Measurements from ENCODE around the gene HAGHL.
"Not testable (repeated sequence)": the region's sequence is repeated elsewhere in the genome, so short reads cannot be mapped to it uniquely, and the experiment has no call there.

HAGHL gene

DNA sequence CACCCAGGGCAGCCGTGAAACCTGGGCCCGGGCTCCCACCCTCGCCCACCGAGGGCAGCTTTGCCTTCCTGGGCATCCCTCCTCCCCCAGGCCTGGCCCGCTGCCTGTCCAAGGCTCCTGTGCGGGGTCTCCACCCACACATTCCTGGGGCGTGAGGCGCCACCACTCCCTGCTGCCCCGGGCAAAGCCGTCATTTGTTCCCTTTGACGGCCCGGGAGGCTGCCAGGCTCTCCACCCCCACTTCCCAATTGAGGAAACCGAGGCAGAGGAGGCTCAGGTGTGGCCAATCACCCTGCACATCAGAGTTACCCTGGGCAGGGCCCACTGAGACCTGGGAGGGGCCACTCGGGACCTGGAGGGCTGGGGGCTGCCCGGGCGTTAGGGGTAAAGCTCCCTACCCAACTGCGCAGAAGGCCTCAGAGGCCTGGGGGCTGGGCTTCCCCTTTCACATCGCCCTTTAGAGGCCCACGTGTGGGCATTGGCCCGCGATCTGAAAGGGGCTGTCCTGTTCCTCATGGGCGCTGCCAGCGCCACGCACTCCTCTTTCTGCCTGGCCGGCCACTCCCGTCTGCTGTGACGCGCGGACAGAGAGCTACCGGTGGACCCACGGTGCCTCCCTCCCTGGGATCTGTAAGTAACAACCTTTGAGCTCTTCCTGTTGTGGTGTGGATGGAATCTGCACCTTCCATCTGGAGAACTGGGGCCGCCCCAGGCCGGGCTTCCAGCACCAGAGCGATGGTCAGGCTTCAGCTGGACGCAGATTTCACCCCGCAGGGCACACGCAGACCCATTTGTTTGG, 33.8 kb downstream of the HAGHL start, which contains the start of gene MSLN:
Gene MSLN, plus strand, starts transcription at position 190 of the 799 bp plus-strand sequence. CDS start 1,947 bp downstream, outside the sequence.
- DNase-seq, result no peak

DNA sequence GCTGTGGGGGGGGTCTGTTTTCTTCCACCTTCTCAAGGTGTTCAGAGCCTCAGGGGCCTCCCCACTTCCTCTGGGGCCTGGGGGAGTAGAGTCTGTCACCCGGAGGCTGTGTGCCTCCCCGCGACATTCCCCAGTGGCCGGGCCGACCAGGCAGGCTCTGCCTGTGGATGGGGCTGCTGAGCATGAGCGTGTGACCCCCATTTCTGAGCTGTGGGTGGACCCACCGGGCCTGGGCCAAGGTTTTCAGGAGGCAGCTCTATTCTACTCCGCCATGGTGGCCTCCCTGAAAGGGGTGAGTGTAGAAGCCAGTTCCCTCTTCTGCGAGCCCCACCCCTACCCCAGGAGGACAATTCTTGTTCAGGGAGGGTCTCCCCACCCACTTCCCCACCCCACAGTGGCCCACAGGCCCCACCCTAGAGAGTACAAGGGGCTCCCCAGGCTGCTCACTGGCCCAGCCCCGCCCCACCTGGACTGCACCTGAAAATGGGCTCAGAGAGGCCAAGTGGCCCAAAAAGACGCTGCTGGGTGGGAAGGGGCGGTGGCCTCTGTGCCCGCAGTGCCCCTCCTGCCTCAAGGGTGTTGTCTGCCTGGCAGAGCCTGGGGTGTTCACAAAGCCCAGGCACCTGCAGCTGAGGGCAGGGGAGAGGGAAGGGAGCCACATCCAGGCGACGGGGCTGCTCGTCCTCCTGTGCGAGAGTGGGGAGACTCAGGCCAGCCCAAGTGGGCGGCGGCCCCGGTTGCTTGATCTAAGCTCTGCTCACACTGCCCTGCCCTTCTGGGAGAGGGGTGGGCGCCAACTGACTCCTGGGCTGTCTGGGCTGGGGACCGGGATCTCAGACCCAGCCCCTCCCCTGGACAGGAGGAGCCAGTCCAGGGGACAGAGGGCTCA, 35.0 kb downstream of the HAGHL start:
- DNase-seq, result no peak

DNA sequence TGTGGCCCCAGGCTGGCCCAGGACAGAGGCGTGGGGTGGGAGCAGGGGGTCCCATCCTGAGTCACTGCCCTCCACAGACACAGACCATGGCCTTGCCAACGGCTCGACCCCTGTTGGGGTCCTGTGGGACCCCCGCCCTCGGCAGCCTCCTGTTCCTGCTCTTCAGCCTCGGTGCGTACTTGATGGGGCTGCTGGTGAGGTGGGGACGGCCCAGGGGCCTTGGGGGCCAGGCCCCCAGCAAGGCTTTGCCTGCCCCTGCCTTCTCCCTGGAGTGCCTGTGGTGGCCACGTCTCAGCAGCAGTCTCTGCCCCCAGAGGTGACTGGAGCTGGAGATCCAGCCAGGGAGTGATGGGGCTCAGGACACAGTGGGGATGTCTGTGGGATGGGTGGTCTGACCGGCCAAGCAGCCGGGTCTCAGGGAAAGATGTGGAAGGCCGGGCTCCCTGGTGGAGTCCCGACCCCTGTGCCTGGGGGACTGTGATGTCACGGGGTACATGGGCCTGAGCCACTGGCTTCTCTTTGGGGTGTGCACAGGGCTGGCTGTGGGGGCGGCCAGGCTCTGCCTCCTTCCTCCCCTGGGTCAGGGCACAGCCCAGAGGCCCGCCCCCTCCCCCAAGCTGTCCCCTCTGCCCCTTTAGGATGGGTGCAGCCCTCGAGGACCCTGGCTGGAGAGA, 35.8 kb downstream of the HAGHL start:
- no peak for DNase-seq

GRCh38 chr16:763369-764183, 36.7 kb downstream of the HAGHL start:
- no peak for DNase-seq

- no peak for DNase-seq
Observed at GRCh38 chr16:764184-764750, 37.4 kb downstream of the HAGHL start.

- no peak for DNase-seq
Observed at GRCh38 chr16:764848-765487, 38.1 kb downstream of the HAGHL start.

DNA sequence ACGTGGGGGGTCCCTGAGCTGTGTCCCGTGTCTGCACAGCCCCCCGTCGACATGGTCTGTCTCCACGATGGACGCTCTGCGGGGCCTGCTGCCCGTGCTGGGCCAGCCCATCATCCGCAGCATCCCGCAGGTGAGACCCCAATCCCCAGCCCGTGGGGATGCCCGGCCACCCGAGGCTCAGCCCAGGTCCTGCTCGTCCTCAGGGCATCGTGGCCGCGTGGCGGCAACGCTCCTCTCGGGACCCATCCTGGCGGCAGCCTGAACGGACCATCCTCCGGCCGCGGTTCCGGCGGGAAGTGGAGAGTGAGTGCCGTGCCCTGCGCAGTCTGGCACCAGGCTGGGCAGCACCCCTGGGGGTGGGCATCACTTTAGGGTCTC, 38.6 kb downstream of the HAGHL start:
- DNase-seq, result no peak

- DNase-seq, result no peak
Observed at GRCh38 chr16:766008-766819, 39.3 kb downstream of the HAGHL start.

- DNase-seq, result no peak
Observed at GRCh38 chr16:766820-767640, 40.1 kb downstream of the HAGHL start.

DNA sequence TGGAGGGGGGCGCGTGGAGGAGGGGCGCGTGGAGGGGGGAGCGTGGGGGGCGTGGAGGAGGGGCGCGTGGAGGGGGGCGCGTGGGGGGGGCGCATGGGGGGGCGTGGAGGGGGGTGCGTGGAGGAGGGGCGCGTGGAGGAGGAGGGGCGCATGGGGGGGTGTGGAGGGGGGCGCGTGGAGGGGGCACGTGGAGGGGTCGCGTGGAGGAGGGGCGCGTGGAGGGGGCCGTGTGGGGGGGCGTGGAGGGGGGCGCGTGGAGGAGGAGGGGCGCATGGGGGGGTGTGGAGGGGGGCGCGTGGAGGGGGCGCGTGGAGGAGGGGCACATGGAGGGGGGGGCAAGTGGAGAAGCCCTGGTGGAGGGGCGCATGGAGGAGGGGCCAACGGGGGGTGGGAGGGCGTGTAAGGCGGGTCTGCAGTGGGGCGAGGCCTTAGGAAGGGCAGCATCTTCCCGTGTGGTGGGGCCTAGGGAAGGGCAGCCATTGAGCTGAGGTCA, 40.9 kb downstream of the HAGHL start:
- DNase-seq, result no peak

- no peak for DNase-seq
Observed at GRCh38 chr16:768428-768827, 41.5 kb downstream of the HAGHL start.

GRCh38 chr16:769184-769784, 42.4 kb downstream of the HAGHL start:
- no peak for DNase-seq

DNA sequence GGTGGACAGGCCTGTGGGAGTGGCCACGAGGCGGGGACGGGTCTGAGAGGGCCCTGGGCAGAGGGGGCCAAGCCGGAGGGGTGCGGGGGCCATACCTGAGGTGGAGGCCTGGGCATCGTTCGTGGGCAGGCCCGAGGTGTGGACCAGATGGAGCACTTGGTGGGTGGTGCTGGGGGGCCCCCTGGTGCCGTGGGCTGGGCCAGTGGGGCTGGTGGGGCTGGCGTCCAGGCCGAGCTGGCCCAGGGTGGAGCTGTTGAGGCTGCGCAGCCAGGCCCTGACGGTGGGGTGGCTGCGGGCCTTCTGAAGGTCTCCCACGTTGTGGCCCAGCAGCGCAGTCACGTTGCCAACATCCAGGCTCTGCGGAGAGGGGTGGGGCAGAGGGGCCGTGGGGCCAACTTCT, 43.0 kb downstream of the HAGHL start:
- no peak for DNase-seq

DNA sequence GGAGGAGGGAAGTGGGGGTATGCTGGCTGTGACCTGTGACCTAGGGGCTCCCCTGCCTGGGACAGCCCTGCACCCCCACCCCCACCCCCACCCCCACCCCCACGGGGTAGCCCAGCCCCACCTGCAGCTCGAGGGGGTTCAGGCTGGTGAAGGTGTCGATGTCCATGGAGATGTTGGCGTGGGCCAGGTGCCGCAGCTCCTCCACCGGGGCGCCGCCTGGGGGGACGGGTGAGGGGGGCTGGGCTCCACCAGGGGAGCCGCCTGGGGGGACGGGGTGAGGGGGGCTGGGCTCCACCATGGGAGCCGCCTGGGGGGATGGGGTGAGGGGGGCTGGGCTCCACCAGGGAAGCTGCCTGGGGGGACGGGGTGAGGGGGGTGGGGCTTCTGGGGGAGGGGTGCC, 43.5 kb downstream of the HAGHL start:
- no peak for DNase-seq

DNA sequence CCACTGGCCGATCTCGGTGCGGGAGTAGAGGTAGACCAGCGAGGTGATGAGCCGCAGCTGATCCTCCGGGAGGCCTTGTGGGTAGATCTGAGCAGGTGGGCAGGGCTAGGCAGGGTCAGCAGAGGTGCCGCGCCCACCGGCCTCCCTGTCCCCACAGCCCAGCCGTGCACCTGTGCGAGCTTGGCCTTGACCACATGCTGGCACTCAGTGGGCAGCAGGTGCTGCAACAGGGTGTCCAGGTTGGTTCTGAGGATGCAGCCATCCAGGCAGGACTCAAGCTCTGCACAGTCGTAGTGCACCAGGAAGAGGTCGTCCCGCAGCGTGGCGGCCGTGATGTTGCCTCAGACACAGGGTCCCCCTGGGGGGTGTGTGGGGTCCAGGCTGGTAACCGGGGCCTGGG, 46.1 kb downstream of the HAGHL start:
- DNase-seq, result no peak

GRCh38 chr16:774086-775001, 47.4 kb downstream of the HAGHL start:
- DNase-seq, result no peak

DNA sequence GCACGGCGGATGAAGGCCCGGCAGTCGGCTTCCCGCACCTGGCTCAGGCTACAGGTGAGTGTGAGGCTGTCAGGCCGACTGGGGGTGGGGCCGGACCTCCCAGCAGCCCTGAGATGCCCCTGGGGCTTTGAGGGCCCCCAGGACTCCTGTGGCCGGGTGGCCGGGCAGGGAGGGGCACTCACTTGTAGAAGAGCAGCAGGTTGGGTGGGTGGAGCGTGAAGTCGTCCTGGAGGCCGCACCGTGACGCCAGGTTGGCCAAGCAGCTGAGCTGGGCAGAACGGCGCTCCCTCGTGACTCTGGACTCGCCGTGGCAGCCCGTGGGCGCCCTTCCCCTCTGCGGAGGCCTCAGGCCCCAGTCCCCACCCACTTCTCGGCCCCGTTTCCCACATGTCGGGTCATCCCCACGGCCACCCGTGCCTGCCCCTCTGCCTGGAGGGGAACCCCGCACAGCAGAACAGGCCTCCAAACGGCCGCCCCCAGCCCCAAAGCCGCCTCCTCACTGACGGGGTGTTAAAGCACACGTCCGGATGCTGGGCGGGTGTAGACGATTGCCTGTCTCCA, 48.4 kb downstream of the HAGHL start:
- no peak for DNase-seq

DNA sequence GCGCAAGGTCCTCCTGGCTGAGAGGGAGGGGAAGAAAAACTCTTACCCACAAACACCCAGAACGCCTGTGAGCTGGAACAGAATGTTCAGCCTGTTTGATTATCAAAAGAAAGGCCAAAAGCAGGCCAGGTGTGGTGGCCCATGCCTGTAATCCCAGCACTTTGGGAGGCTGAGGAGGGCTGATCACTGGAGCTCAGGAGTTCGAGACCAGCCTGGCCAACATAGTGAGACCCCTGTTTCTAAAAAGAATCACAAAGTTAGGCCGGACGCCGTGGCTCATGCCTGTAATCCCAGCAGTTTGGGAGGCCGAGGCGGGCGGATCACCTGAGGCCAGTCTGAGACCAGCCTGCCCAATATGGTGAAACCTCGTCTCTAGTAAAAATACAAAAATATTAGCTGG, 49.4 kb downstream of the HAGHL start:
- DNase-seq, result not testable (repeated sequence)
